Mesodermal cell (in vitro differentiated cells): ENCODE data around the gene OSBPL10. TPM values are rescaled to one million over a fixed set of nuclear protein-coding genes. Genes with fewer than 3 reads are reported as not detected.
"Not testable (repeated sequence)": the region's sequence is repeated elsewhere in the genome, so short reads cannot be mapped to it uniquely, and the experiment has no call there.

Source experiments
- H3K27ac ChIP-seq: 2 replicates; pipeline ENCODE4 v1.7.0; 2013; ENCODE audit warnings: mild to moderate bottlenecking, low read depth, low read length, moderate library complexity; ENCODE audit not compliant: severe bottlenecking
- H3K36me3 ChIP-seq: 2 replicates; pipeline ENCODE4 v1.7.1; 2013; ENCODE audit warnings: mild to moderate bottlenecking, low read length, moderate library complexity; ENCODE audit not compliant: control insufficient read depth, insufficient read depth
- H3K4me1 ChIP-seq: one replicate; pipeline ENCODE4 v1.7.1; 2013; ENCODE audit warnings: mild to moderate bottlenecking, low read length; ENCODE audit not compliant: insufficient read depth, control insufficient read depth, poor library complexity, severe bottlenecking
- H3K4me3 ChIP-seq: 2 replicates; pipeline ENCODE4 v1.7.0; 2013; ENCODE audit warnings: low read length, control low read depth, mild to moderate bottlenecking; ENCODE audit not compliant: insufficient read depth, poor library complexity, severe bottlenecking; ENCODE audit errors: extremely low read depth
- H3K9me3 ChIP-seq: 2 replicates; pipeline ENCODE4 v1.7.1; 2013; ENCODE audit warnings: mild to moderate bottlenecking, low read length, moderate library complexity; ENCODE audit not compliant: control insufficient read depth
- WGBS, 2 experiments: methylation state at CpG; one replicate each; pipeline ENCODE4 v1.1.5; 2013; ENCODE audit warnings: missing lambda C conversion rate in 2 of 2; ENCODE audit not compliant: insufficient coverage in 2 of 2; 5-methylcytosine and 5-hydroxymethylcytosine counted together
- polyA plus RNA-seq, 2 experiments: library from polyadenylated mRNA; stranded (reverse); fragments of 50-300 nt; gene quantifications; one replicate each; pipeline ENCODE4 v1.2.3, GENCODE V29; 2013

The OSBPL10 gene, protein sequence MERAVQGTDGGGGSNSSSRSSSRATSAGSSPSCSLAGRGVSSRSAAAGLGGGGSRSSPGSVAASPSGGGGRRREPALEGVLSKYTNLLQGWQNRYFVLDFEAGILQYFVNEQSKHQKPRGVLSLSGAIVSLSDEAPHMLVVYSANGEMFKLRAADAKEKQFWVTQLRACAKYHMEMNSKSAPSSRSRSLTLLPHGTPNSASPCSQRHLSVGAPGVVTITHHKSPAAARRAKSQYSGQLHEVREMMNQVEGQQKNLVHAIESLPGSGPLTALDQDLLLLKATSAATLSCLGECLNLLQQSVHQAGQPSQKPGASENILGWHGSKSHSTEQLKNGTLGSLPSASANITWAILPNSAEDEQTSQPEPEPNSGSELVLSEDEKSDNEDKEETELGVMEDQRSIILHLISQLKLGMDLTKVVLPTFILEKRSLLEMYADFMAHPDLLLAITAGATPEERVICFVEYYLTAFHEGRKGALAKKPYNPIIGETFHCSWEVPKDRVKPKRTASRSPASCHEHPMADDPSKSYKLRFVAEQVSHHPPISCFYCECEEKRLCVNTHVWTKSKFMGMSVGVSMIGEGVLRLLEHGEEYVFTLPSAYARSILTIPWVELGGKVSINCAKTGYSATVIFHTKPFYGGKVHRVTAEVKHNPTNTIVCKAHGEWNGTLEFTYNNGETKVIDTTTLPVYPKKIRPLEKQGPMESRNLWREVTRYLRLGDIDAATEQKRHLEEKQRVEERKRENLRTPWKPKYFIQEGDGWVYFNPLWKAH
- polyA plus RNA-seq (2013, experiment 1 of 2) = 21.0 TPM
- 17.5 TPM for polyA plus RNA-seq (2013, experiment 2 of 2)

DNA sequence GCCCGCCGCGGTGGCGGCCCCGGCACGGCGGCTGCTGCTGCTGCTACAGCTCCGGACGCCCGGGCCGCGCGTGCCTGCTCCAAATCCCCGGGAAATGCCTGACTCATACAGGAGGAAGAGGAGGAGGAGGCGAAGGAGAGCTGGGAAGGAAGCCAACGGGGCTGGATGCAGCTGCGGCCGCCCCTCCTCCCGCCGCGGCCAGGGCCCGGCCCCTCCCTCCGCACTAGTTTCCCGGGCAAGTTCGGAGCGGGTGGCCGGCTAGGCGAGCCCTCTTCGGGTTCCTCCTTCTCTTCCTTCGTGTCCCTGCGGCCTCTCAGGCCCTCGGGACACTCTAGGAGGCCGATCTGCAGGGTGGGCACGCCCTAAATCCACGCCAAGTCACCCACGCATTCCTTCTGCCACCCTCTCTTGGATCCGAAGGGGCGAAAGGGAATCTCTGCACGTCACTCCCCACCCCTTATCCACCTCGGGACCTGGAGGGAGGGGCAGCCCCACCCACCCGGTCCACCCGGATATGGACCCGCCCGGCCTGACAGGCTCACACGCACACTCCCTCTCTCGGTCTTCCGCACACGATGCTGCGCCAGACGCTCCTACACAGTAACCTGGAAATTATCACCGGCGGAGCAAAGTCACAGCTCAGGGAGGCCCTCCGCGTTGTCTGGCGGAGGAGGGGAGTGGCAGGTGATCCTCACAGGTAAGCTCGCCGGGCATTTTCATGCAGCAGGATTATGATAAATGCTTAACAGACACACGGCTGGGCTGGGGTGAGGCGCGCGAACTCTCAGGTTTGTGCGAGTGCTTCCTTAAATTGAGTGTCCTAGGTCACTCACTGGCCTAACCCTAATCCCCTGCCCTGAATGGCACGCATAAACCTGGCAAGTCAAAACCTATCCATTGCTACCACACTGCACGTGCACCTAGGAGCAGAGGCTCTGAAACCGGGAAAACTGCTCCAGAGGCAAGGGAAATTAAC lies at the start of gene OSBPL10, which contains the start of gene ZNF860:
TSS of gene OSBPL10 (minus strand) at position 57 of the 976 bp plus-strand sequence. CDS start 83 bp downstream, outside the sequence.
TSS of gene ZNF860 (plus strand) at position 545 of the 976 bp plus-strand sequence. CDS start 7,330 bp downstream, outside the sequence.
- Histone ChIP-seq H3K4me1 (peaks cover 9% of the 10 kb centered on the region), H3K4me3 (peak within 1 kb of the TSS; percentile 79), H3K27ac (peak within 1 kb of the TSS; percentile 57), H3K9me3 (no peaks in the 10 kb centered on the region), H3K36me3 (peaks cover 8% of the 10 kb centered on the region)
- WGBS, 2 experiments = 2 to 6% methylated on average over 37 to 50 of the region's 65 CpGs

DNA sequence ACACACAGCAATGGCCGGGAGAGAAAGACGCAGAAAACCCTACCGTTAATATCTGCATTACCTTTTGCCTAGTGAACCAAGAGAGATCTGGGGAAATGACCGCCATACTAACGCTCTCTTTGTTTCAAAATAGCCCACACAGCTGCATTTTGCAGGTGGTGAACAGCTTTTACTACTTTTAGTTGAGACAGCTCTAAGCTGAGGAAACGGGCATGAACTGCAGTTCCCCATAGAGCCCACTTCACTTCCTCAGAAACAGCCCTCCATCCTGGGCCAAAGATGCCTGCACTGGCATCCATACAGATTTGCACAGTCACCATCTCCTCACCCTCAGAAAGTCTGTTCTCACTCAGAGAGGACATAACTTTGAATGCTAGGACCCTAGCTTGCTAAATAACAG lies 45.5 kb upstream of the OSBPL10 start:
- Histone ChIP-seq H3K9me3 (no peaks in the 10 kb centered on the region), H3K27ac (no peak overlapping the region), H3K36me3 (no peaks in the 10 kb centered on the region), H3K4me1 (no peaks in the 10 kb centered on the region), H3K4me3 (no peak overlapping the region)
- 95 to 100% methylated on average over 6 of the region's 6 CpGs for WGBS, 2 experiments

DNA sequence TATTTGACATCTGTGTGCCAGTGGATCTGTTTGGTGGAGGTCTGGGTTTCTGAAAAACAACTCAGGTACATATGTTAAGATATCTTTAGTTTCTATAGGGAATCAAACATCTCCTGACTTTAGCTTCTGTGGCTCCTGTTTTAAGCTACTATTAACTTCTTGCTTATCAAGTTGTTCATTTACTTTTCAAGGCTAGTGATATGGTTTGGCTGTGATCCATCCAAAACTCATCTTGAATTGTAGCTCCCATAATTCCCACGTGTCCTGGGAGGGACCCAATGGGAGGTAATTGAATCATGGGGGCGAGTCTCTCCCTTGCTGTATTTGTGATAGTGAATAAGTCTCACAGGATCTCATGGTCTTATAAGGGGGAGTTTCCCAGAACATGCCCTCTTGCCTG lies 41.9 kb upstream of the OSBPL10 start:
- 60 to 86% methylated on average over 1 of the region's 2 CpGs for WGBS, 2 experiments
- Histone ChIP-seq H3K4me3 (no peak overlapping the region), H3K27ac (no peak overlapping the region), H3K36me3 (no peaks in the 10 kb centered on the region), H3K9me3 (no peaks in the 10 kb centered on the region), H3K4me1 (no peaks in the 10 kb centered on the region)

DNA sequence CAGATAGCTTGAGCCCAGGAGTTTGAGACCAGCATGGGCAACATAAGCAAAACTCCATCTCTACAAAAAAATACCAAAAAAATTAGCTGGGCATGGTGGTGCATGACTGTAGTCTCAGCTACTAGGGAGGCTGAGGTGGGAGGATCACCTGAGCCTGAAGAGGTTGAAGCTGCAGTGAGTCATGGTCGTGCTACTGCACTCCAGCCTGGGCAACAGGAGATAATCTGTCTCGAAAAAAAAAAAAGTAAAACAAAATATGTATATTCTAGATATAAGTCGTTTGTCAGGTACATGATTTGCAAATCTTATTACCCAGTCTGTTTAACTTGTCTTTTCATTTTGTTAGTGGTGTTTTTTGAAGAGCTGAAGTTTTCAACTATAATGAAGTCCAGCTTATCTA lies 40.7 kb upstream of the OSBPL10 start:
- no peaks in the 10 kb centered on the region for H3K9me3 ChIP-seq
- no peaks in the 10 kb centered on the region for H3K36me3 ChIP-seq
- WGBS, 2 experiments = no CpG with 5 or more reads among the region's 3 CpGs
- no peaks in the 10 kb centered on the region for H3K4me1 ChIP-seq
- no peak overlapping the region for H3K4me3 ChIP-seq
- no peak overlapping the region for H3K27ac ChIP-seq

DNA sequence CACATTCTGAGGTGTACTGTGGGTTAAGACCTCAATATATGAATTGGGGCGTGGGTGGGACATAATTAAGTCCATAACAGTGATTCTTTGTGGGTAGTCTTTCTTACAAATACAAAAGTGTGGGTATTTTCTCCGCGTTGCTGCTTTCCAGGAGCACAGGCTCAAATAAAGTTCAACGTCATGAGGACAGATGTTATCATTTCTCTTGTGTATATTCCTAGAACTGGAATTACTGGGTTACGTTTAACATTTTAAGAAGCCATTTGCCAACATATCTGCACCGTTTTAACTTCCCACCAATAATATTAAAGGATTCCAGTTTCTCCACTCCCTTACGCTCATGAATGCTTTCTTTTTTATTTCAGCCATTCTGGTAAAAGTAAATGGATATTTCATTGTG lies 40.1 kb upstream of the OSBPL10 start:
- no peaks in the 10 kb centered on the region for H3K36me3 ChIP-seq
- H3K9me3 ChIP-seq = no peaks in the 10 kb centered on the region
- no peak overlapping the region for H3K4me3 ChIP-seq
- no peak overlapping the region for H3K27ac ChIP-seq
- 77 to 100% methylated on average over 1 to 4 of the region's 7 CpGs for WGBS, 2 experiments
- no peaks in the 10 kb centered on the region for H3K4me1 ChIP-seq

DNA sequence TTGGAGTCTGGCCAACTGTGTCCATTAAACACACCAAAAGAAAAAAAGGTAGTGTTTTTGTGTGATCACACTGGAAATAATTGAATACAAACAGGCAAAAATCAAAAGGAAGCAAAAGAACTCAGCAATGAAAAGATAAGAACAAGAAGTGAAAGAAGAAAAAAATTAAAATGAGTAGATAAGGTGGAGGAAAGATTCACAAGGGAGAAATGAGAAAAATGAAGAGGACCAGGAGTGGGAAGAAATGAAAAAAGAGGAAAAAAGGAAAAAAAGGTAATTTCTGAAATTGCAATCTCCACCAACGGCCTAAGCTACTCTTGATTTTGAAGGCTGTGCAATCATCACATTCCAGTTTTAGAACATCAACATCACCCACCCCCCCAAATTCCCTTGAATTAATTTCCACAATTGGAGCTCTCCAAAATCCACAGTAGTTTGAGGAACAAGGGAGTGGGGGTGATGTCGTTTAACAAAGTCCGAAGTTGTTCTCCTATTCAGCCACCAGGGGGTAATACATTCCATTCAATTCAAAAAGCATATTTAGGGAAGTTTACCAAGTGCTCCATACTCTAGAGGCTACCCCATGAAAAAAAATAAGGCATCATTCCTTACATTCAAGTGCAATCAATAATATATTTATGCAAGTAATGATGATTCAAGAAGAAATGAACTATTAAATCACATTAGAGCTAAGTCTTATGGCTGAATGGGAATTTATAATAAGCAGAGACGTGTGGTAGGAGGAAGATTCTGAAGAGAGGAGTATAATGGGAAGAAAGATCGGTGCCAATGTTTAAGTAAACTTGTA lies 37.9 kb upstream of the OSBPL10 start:
- H3K27ac ChIP-seq = no peak overlapping the region
- no peak overlapping the region for H3K4me3 ChIP-seq

DNA sequence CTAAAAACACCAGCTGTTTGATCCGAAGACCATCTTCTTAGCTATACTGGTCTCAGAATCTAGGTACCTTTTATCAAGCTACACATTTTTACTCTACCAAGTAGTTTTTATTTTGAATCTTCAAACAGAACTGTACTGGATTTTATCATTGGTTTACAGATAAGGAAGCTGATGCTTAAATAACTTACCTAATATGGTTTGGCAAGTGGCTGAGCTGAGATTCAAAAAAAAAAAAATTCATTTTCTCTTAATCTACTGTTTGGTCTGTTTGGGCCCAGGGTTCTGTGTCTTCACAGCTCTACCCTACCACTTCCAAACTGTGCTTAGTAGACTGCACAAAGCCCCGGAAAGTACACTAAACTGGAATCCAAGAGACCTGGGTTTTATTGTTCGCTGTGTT lies 36.2 kb upstream of the OSBPL10 start:
- Histone ChIP-seq H3K36me3 (no peaks in the 10 kb centered on the region), H3K9me3 (no peaks in the 10 kb centered on the region), H3K4me3 (no peak overlapping the region), H3K4me1 (no peaks in the 10 kb centered on the region), H3K27ac (no peak overlapping the region)
- 92 to 100% methylated on average over 2 of the region's 3 CpGs for WGBS, 2 experiments

More for the DNA sequence above, 37.9 kb upstream of the OSBPL10 start:
- Histone ChIP-seq H3K4me1 (no peaks in the 10 kb centered on the region), H3K9me3 (no peaks in the 10 kb centered on the region), H3K36me3 (no peaks in the 10 kb centered on the region)
- WGBS, 2 experiments = 100% methylated on average over 1 of the region's 5 CpGs; no CpG with 5 or more reads in 1 of the 2 experiments

DNA sequence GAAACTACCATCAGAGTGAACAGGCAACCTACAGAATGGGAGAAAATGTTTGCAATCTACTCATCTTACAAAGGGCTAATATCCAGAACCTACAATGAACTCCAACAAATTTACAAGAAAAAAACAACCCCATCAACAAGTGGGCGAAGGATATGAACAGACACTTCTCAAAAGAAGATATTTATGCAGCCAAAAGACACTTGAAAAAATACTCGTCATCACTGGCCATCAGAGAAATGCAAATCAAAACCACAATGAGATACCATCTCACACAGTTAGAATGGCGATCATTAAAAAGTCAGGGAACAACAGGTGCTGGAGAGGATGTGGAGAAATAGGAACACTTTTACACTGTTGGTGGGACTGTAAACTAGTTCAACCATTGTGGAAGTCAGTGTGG lies 34.6 kb upstream of the OSBPL10 start:
- not testable (repeated sequence) for H3K9me3 ChIP-seq, H3K36me3 ChIP-seq, H3K4me1 ChIP-seq, H3K4me3 ChIP-seq, H3K27ac ChIP-seq
- 80% methylated on average over 1 of the region's 3 CpGs; no CpG with 5 or more reads in 1 of the 2 experiments for WGBS, 2 experiments

DNA sequence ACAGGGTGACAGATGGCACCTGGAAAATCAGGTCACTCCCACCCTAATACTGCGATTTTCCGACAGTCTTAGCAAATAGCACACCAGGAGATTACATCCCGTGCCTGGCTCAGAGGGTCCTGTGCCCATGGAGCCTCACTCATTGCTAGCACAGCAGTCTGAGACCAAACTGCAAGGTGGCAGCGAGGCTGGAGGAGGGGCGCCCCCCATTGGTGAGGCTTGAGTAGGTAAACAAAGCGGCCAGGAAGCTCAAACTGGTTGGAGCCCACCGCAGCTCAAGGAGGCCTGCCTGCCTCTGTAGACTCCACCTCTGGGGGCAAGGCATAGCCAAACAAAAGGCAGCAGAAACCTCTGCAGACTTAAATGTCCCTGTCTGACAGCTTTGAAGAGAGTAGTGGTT lies 29.6 kb upstream of the OSBPL10 start:
- H3K4me3 ChIP-seq, H3K27ac ChIP-seq, H3K4me1 ChIP-seq, H3K9me3 ChIP-seq, H3K36me3 ChIP-seq: not testable (repeated sequence)
- 94% methylated on average over 6 to 7 of the region's 7 CpGs for WGBS, 2 experiments
